UCSD-AML1 (cell line): Measurements from ENCODE around the gene S1PR3.

Experiments used
- DNase-seq: peaks from one replicate; lab custom pipeline; 2025; ENCODE audit not compliant: unreplicated experiment; lab: John Stamatoyannopoulos, UW

The S1PR3 gene

DNA sequence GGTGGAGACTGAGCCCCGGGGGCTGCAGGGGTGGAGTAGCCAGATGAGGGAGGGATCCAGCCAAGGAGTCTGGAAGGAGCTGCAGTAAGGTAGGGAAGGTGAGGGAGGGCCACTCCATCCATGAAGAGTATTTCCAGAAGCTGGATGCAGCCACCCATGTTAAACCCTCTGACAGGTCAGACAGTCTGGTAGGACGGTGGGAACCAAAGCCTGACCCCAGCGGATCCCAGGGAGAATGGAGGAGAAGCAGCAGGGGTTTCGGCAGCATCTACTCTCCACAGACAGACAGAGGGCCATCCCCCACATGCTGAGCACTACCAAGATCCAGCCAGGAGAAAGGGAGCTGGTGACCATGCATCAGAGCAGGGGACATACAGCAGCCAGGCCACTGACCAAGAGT, 22.5 kb upstream of the S1PR3 start:
- DNase-seq: no peak

DNA sequence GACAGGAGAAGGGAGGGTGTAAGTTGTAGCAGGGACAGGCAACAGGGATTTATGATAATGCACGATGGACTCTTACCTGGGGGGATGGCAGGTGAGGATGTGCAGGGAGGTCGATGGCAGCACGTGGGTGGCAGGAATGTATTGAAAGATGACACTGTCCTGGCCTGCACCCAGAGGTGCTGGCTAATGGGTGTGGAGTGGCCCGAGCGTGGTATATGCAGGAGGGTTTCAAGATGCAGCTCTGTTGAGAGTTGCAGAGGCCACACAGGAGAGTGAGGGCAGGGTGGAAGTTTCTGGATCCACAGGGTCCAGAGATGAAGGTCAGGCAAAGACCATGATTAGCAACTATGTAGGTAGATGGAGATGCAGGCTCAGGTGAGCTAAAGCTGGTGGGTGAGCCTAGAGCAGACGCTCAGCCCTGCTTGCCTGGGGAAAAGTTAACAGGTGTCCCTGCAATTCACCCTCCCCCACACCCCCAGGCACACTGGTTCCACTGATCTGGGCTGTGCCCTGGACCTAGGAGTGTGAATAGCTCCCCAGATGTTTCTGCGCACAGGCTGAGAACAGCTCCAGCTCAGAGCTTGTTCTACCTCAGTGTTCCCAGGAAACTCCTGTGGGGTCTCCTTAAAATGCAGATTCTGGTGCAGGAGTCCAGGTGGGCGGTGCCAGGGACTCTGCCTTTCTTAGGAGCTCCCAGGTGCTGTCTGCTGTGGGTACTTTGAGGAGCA, 21.5 kb upstream of the S1PR3 start:
- DNase-seq: no peak

- no peak for DNase-seq
Measured at GRCh38 chr9:88971131-88971960, 19.9 kb upstream of the S1PR3 start.

GRCh38 chr9:88972401-88972800, 18.9 kb upstream of the S1PR3 start:
- DNase-seq: no peak

GRCh38 chr9:88973281-88974045, 17.8 kb upstream of the S1PR3 start:
- no peak for DNase-seq

- no peak for DNase-seq
Measured at GRCh38 chr9:88974641-88975040, 16.6 kb upstream of the S1PR3 start.

DNA sequence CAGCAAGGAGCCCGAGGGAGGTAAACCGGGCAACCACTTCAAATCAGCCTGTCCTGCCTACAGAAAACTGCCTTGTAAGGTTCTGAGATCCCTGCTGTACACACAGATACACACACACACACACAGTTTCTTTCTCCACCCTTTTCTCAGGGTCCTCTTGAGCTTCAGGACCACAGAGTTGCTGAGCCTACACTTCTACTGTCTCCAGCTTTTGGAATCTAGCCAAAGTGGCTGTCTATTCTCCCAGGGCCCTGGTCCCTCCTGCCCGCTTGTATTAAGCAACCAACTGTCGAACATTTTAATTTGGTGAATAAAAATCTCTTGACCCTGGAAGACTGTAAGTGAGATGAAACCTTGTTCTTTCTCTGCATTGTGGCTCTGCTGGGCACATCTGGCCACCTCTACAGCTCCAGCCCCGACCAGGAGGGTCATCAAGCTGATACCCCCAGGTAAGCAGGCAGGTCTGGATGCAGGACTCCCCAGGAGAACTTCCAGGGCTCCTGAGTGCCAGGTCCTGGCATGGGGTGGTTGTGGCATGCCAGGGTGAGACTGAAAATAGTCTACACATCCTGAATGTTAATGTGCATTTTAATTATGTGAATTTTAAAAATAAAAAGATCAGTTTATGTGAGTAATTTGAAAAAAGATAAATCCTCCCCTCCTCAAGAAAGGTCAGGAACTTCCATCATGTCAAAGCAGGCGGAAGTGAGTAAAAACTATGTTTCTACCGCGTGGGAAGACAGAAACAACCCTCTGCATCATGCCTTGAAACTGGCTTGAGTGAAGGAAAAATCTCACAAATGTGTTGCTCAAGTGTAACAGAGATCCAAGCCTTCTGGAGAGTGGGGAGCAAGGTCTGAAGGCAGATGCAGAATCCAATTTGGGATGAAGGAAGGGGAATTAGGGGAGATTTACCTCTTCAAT, 15.0 kb upstream of the S1PR3 start:
- DNase-seq: no peak

DNA sequence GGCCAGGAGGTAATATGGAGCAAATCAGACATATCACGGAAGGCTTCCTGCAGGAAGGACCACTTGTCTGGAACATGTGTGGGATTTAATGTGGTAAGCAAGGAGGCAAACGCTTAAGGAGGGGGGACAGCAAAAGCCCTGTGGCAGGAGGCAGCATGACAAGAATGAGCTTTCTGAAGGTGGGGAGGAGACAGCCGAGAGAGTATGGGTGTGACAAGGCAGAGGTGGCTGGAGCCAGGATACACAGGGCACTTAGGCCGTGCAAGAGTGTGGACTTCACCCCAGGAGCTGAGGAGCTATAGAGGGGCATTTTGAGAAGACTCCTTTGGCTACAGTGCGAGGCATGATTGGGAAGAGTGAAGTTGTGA, 14.4 kb upstream of the S1PR3 start:
- DNase-seq: no peak

GRCh38 chr9:88978034-88978433, 13.2 kb upstream of the S1PR3 start:
- DNase-seq: no peak

- DNase-seq: no peak
Measured at GRCh38 chr9:88979021-88979420, 12.2 kb upstream of the S1PR3 start.

- no peak for DNase-seq
Measured at GRCh38 chr9:88979791-88980190, 11.5 kb upstream of the S1PR3 start.

DNA sequence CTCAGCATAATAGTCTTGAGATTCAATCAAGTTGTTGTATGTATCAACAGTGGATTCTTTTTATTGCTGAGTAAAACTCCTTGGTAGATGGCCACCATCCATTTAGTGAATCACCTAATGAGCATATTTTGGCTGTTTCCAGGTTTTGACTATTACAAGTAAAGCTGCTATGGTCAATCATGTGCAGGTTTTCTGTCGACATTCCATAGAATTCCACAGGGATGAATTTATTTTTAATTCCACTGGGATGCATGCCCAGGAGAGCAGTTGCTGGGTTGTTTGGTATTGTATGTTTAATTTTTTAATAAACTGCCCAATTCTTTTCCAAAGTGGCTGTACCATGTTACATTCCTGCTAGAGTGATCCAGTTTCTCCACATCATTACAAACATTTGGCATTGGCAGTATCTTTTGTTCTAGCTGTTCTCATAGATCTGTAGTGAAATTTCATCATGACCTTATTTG, 10.5 kb upstream of the S1PR3 start:
- no peak for DNase-seq

DNA sequence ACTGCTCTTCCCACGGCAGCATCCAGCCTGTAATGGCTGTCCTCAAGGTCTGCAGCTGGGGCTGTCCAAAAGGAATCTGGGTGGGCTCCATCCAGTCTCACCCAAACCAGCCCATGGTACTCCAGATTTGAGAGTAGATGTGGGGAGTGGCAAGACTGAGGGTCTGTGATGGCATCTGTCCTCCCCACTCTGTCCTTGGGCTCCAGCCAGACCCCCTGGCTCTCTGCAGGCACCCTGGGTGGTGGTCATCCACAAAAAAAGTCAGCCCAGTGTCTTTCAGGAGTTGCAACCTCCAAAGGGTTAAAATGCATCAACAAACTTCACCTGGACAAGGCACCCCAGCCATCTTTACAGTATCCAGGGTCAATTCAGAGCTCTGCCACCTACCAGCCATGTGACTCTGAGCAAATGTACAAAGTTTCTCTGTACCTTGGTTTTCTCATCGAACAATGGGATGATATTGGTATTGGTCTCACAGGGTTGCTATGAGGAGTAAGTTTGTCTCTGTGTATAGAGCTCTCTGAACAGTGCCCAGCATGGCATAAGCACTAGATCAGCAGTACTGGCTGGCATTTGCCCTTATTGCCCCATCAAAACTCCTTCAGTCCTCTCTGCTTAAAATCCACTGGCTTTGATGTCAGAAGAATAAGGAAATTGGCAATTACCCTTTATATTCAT, 7.3 kb upstream of the S1PR3 start:
- DNase-seq: no peak

GRCh38 chr9:88984543-88984883, 6.8 kb upstream of the S1PR3 start:
- no peak for DNase-seq

DNA sequence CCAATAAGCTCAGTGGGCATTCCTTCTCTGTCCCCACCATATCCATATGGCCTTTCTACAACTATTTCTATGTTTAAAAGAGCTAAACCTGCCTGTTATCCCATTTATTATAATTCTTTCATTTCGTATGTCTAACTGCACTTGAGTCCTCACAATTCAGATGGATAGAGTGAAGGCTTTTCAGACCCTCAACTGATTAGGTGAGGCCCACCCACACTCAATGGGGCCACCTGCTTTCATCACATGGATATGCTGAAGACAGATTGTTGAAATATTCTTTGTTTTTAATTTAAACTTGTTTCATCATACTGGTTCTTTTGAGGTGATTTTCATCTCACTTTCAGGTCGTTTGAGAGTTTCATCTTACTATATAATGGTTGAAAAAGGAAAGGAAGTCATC, 5.7 kb upstream of the S1PR3 start:
- DNase-seq: no peak

DNA sequence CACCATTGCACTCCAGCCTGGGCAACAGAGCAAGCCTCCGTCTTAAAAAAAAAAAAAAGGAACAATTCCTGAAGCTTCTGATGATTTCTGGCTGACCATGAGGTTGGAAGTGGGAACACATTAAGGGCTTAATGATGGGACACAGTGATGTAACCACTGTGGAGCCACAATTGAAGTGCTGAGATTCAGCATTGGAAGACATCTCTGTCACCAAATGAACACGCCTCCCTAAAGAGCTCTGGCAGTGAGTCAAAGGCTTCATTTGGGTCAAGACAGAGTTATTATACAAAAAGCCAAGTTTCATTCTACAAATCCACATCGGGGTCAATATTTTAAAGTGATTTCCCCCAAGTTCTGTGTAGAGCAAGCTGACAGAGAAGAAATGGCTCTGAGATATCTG, 4.5 kb upstream of the S1PR3 start:
- DNase-seq: no peak

DNA sequence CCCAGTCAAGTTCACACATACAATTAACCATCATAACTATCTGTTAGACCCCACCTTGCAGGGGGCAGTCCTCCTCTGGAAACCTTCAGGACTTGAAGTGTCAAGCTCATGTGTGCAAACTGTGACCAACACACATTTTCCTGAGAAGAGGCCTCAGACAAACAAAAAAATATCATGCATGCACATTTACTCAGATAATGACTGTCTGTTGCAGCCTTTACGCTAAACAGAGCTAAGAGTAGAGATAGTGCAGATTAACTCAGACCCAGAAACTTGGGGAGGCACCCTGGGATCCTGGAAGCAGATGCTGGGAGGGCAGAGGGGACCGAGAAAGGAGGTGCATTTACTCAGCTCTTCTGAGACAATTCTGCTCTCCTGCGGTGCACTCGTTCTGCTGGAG, 3.6 kb upstream of the S1PR3 start:
- DNase-seq: no peak

- DNase-seq: no peak
Measured at GRCh38 chr9:88988796-88989641, 2.2 kb upstream of the S1PR3 start.

- no peak for DNase-seq
Measured at GRCh38 chr9:88990041-88990728, 1.1 kb upstream of the S1PR3 start.
